AML-193 (cell line): ENCODE measurements around the gene NUBPL.
"Not testable (repeated sequence)": the region's sequence is repeated elsewhere in the genome, so short reads cannot be mapped to it uniquely, and the experiment has no call there.

Experiments
- DNase-seq, 2 experiments: peaks; one replicate each; lab custom pipeline; 2025; lab: John Stamatoyannopoulos, UW

Gene NUBPL

DNA sequence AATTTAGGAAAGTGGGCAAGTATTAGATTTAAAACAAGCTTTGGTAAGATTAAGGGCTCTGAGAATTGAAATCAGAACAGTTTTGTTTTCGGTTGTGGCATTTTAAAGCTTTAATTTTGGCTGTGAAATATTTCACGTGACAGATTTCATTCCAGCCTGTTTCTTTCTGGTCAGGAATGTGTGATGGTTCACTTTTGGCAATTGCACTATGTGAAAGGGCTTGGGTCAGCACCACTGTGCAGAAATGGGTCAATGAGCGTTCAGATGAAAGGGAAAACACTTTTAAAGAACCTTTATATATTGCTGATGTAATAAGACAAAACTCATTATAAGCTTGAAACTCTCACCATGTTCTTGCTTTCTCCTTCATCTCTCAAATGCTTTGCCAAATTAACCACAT is 17.1 kb downstream of the NUBPL start:
- no peak for DNase-seq

DNA sequence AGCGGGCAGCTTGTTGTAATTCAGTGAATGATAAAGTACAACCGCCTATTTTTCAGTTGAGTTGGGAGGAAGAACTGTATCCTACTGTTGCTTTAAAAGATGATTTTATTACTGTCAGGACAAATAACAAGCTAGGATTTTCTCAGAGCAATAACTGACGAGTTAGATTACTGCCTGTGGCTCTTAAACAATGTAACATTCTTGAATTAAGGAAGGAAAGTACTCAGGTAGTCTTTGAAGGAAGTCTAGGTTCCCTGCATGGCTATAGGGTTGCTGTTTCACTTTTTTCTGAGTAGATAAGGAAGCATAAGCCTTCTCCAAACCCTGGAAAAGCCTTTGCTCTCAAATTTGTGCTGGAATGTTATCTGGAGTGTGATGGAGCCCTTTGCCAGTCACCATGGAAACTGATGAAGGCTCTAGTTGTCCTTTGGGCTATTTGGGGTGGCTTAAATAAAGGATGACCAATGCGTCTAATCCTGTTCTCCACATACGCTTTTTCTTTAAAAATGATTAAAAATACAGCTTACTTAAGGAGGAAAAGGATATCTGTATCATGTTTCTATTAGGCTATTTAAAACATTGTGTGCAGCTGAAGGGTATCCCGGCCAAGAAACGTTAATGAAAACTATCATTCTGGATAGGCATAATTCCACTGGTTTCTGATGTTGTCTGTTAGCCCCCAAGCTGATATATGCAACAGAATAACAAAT is 17.7 kb downstream of the NUBPL start:
- no peak for DNase-seq

DNA sequence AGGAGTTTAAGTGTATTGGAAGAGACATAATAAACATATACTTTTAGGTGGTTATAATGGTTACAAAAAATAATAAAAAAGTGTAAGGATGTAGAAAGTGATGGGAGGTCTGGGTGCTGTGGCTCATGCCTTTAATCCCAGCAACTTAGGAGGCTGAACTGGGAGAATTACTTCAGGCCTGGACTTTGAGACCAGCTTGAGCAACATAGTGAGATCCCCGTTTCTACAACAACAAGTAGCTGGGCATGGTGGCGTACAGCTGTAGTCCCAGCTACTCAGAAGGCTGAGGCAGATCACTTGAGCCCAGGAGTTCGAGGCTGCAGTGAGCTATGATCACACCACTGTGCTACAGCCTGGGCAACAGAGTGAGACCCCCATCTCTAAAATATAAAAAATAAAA is 19.0 kb downstream of the NUBPL start:
- DNase-seq: no peak

DNA sequence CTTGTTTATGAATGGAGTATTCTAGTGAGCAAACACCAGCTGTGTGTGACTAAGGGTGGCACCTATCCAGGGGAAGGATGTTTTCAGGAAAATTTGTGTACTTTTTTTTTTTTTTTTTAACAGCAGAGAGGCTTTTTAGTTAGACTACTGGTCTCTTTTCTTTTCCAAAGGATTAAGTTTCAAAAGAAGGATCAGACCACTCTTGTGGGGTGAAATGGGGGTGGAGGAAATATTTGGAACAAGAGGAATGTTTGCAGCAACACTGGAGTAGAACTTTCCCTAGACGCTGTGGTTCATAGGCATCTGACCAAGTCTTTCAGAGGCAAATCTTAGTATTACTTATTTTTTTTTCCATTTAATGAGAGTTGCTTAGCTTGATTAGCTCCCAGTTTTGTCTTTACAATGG is 21.1 kb downstream of the NUBPL start:
- no peak for DNase-seq

DNA sequence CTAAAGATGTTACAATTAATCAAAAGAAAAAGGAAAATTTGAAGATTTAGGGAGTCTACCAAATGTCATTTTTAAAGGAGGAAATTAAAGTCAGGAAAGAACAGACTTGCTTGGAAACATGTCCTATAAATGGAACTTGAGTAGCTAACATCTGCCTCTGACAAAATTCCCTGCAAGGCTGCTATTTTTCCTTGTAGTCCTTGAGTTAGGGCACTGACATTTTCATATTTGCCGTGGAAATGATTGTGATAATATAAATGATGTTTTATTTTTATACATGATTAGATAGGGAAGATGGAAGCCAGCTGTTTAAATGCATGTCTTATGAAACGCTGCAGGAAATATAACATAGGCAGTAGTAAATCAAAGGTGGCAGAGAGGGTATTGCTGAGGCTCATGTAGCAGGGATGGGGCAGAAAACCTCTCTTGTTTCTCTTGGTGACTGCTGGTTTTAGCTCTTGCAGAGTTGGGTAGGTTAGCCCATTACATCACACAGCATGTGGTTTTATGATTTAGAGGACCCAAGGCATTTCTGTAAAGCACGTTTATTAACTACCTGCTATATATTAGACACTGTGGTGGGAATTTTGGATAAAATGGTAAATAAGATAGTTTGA is 21.7 kb downstream of the NUBPL start:
- DNase-seq: no peak

DNA sequence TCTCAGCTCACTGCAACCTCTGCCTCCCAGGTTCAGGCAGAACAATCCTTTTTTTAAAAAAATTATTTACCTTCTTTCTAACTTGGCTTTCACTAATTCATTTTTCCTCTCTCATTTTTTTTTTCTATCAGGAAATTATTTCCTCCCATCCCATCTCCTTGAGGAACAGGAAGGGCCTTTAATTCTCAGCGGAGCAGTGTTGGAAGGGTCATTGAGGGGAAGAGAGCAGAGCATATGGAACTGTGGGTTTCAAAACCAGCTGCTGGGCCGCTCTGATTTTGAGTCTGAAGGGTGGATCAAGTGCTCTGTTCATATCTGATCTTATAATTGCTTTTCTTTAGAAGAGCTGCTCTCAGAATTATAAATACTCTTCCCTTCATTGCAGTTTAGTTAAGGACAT is 29.0 kb downstream of the NUBPL start:
- DNase-seq: no peak

DNA sequence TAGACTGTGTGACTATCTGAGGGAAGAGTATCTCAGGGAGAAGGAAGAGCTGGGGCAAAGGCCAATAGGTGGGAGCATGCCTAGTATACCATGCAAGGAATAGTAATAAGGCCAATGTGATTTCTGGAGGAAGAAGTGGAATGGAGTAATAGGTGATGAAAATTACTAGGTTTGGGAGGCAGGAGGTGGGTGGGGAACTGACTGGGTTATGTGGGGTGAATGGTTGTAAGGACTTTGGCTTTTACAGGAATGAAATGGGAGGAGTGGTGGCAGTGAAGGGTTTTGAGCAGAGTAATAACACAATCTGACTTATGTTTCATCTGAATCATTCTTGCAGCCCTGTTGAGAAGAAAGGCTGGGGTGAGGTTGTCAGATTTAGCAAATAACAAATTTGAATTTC is 30.9 kb downstream of the NUBPL start:
- no peak for DNase-seq

DNA sequence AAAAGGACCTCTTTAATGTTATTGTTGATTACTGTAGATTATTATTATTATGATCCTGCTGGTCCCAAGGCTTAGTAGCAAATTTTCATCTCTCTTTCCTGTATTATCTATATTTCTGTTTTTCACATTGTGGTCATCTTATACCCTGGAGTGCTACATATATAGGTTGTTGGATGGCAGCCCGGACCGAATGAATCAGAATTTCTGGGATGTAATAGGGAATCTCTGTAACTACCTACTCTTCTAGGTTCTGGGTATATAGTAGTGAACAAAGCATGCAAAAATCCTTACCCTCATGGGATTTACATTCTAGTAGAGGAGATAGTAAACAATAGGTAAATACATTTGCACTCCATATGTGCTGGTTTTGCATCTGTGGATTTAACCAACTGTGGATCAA is 31.4 kb downstream of the NUBPL start:
- DNase-seq: no peak

DNA sequence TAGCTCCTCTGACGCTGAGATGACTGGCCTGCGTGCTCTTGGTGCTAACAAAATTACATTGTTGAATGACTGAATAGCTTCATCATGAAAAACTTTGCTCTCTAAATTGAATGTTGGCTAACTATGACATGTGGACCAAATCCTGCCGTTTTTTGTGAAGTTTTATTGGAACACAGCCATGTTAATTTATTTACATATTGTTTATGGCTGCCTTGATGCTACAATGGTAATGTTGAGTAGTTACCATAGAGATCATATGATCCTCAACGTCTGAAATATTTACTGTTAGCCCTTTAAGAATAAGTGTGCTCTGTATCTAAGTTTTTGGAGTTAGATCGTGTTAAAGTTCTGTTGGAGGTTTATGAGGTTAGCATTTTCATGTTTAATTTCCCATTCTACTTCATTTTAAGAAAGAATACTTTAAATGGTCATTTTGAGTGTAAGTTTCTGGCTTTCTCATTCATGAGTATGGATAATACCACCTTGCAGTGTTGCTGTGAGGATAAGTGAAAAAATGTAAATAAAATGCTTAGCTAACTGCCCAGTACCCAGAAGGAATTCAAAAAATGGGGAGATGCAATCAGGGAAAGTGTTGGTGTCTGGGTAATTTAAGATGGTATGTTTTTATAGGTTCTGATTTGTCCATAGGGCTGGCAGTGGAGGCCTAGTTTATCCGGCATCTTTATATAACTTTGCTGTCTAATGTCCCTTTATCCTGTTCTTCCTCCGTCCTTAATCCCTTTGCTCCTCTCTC is 35.3 kb downstream of the NUBPL start:
- DNase-seq: no peak

DNA sequence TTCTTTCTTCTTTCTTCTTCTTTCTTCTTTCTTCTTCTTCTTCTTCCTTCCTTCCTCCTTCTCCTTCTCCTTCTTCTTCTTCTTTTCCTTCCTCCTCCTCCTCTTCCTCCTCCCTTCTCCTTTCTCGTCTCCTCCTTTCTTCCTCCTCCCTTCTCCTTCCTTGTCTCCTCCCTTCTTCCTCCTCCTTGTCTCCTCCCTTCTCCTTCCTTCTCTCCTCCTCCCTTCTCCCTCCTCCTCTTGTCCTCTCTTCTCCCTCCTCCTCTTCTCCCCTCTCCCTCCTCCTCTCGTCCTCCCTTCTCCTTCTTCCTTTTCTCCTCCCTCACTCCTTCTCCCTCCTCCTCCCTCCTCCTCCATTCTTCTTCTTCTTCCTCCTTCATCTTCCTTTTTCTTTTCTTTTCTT is 44.5 kb downstream of the NUBPL start:
- DNase-seq: no peak

DNA sequence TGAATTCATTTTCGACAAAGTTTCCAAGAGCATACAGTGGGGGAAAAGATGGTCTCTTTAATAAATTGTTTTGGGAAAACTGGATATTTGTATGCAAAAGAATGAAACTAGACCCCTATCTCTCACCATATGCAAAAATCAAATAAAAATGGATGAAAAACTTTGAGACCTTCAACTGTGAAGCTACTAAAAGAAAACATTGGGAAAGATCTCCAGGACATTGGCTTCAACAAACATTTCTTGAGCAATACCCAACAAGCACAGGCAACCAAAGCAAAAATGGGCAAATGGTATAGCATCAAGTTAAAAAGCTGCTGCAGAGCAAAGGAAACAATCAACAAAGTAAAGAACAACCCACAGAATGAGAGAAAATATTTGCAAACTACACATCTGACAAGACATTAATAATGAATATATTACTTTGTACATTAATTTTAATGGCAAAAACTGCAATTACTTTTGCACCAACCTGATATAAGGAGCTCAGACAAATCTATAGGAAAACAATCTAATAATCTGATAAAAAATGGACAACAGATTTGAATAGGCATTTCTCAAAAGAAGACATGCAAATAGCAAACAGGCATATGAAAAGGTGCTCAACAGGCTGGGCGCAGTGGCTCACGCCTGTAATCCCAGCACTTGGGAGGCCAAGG is 50.7 kb downstream of the NUBPL start:
- DNase-seq: no peak

DNA sequence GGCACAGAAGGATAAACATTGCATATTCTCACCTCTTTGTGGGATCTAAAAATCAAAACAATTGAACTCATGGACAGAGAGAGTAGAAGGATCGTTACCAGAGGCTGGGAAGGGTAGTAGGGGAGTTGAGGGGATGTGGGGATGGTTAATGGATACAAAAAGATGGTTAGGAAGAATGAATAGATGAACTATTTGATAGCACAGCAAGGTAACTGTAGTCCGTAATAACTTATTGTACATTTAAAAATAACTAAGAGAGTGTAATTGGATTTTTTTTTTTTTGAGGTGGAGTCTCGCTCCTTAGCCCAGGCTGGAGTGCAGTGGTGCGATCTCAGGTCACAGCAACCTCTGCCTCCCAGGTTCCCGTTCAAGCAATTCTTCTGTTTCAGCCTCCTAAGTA is 52.0 kb downstream of the NUBPL start:
- DNase-seq: no peak

DNA sequence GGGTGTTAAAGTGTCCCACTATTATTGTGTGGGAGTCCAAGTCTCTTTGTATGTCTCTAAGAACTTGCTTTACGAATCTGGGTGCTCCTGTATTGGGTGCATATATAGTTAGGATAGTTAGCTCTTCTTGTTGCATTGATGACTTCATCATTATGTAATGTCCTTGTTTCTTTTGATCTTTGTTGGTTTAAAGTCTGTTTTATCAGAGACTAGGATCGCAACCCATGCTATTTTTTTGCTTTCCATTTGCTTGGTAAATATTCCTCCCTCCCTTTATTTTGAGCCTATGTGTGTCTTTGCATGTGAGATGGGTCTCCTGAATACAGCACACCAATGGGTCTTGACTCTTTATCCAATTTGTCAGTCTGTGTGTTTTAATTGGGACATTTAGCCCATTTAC is 57.7 kb downstream of the NUBPL start:
- DNase-seq: not testable (repeated sequence)

DNA sequence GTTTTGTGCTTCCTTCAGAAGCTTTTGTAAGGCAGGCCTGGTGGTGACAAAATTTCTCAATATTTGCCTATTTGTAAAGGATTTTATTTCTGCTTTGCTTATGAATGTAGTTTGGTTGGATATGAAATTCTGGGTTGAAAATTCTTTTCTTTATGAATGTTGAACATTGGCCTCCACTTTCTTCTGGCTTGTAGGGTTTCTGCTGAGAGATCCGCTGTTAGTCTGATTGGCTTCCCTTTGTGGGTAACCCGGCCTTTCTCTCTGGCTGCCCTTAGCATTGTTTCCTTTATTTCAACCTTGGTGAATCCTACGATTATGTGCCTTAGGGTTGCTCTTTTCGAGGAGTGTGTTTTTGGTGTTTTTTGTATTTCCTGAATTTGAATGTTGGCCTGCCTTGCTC is 58.2 kb downstream of the NUBPL start:
- DNase-seq: no peak

DNA sequence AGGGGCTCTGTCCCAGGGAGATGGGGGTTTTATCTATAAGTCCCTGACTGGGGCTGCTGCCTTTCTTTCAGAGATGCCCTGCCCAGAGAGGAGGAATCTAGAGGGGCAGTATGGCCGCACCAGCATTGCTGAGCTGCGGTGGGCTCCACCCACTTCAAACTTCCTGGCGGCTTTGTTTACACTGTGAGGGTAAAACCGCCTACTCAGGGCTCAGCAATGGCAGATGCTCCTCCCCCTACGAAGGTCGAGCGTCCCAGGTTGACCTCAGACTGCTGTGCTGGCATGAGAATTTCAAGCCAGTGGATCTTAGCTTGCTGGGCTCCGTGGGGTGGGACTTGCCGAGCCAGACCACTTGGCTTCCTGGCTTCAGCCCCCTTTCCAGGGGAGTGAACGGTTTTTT is 59.7 kb downstream of the NUBPL start:
- not testable (repeated sequence) for DNase-seq

DNA sequence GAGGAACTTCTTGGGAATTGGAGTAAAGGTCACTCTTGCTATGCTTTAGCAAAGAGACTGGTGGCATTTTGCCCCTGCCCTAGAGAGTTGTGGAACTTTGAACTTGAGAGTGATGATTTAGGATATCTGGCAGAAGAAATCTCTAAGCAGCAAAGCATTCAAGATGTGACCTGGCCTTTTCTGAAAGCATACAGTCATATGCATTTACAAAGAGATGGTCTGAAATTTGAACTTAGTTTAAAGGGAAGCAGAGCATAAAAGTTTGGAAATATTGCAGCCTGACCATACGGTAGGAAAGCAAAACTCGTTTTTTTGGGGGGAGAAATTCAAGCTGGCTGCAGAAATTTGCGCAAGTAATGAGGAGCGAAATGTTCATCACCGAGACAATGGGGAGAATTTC is 60.9 kb downstream of the NUBPL start:
- no peak for DNase-seq

DNA sequence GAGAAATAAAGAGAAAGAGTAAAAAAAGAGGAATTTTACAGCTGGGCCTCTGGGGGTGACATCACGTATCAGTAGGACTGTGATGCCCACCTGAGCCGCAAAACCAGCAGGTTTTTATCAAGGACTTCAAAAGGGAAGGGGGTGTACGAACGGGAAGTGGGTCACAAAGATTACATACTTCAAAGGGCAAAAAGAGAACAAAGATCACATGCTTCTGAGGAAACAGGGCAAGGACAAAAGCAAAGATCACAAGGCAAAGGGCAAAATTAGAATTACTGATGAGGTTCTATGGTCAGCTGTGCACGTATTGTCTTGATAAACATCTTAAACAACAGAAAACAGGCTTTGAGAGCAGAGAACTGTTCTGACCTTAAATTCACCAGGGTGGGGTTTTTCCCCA is 91.7 kb downstream of the NUBPL start:
- not testable (repeated sequence) for DNase-seq

DNA sequence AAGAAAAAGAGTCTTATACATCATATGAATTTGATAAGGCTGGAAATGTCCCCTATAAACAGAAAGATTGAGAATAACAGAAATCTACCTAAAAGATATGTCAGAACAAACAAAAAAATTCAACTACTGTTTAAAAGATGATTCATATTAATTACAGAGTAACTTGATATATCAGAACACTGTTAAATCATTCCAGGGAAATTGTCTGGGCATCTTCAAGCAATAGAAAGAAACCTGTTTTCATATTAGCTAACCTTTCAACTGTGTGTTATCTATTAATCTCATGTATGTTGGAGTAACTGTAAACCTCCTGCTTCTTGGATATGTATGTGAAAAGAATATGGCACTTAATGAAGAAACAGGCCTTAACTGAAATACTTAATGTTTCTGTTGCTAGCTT is 96.7 kb downstream of the NUBPL start:
- no peak for DNase-seq

DNA sequence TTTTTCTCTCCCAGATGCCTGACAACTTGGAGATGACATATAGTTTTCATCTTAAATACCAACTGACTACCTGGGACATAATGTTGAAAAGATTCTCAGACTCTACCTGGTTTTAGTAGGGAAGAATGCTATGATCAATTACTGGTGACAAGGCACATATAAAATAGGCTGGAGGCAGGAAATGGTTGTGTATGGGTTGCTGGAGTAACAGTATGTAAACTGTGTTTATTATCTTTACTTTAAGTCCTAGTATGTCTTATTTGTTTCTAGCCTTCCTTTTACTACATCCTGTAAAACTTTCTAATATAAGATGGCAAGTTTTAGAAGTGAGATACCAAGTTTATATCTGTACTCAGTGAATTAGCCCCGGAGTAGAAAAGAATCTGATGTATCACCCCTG is 98.1 kb downstream of the NUBPL start:
- no peak for DNase-seq

DNA sequence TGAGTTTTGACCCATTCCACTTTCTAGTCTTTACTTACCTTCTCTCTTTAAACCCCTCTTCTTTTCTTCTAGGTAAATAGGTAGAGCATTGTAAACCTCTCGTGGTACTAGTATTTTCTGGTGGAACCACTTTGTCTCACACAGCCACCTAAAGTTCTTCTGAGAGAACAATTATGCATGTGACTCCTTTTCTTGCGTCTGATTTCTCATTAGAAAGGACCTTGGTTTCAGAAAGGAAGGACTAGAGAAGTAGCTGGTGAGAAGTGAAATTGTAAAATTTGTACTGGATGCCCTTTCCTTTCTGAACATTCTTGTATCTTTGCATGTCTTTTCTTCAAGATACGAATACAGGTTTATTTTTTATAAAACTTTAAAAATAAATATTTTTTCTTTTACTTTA is 99.0 kb downstream of the NUBPL start:
- no peak for DNase-seq

DNA sequence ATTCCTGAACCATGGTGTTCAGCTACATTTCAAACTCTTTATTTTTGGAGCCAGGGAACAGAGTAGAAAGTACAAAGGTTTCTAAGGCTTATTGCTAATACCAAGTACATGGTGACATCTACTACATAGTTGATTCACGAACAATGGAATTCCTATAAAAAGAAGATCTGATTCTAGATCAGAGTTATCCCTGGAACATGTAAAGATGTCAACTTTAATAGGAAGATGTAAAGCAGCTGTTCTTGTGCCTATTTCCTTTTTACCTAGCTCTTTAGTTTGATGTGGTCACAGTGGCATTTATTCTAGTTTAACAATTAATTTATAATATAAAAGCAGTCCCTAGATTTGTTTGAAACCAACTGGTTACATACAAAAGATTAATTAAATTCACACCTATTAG is 99.5 kb downstream of the NUBPL start:
- no peak for DNase-seq

DNA sequence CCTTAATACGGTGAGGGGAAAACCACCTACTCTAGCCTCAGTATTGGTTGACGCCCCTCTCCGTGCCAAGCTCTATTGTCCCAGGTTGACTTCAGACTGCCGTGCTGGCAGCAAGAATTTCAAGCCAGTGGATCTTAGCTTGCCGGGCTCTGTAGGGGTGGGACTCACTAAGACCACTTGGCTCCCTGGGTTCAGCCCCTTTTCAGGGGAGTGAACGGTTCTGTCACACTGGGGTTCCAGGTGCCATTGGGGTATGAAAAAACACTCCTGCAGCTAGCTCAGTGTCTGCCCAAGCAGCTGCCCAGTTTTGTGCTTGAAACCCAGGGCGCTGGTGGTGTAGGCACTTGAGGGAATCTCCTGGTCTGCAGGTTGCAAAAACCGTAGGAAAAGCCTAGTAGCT is 107.1 kb downstream of the NUBPL start:
- DNase-seq: no peak

DNA sequence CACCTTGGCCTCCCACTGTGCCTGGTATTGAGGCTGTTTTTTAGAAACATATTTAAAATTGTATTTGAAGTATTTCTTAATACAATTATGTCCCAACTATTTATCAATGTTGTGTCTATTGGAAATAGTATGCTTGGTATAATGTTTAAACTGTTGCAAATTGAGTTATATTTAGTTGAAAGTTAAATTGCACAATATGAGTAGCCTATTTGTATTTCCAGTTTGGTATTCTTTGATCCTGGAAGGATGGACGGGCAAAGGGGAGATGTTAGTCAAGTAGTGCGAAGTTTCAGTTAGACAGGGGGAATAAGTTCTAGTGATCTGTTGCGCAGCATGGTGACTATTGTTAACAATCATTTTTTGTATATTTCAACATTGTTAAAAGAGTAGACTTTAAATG is 111.5 kb downstream of the NUBPL start:
- no peak for DNase-seq
